HG03432 (cell line): Measurements from ENCODE around the gene BMP7.

Experiments
- ATAC-seq: cut with Tn5 transposase; IDR thresholded peaks from one replicate; pipeline ENCODE4 v1.9.1; 2021; ENCODE audit warnings: mild to moderate bottlenecking, moderate library complexity; ENCODE audit not compliant: unreplicated experiment

Gene BMP7

GRCh38 chr20:57214948-57215347 lies 51.5 kb downstream of the BMP7 start:
- ATAC-seq: no peak

- no peak for ATAC-seq
Observed at GRCh38 chr20:57214427-57214826, 52.0 kb downstream of the BMP7 start.

GRCh38 chr20:57213924-57214323 lies 52.5 kb downstream of the BMP7 start:
- ATAC-seq: no peak

- no peak for ATAC-seq
Observed at GRCh38 chr20:57213291-57213690, 53.1 kb downstream of the BMP7 start.

- no peak for ATAC-seq
Observed at GRCh38 chr20:57212534-57213276, 53.7 kb downstream of the BMP7 start.

- no peak for ATAC-seq
Observed at GRCh38 chr20:57211908-57212533, 54.4 kb downstream of the BMP7 start.

GRCh38 chr20:57211406-57211805 lies 55.0 kb downstream of the BMP7 start:
- no peak for ATAC-seq

GRCh38 chr20:57210911-57211280 lies 55.5 kb downstream of the BMP7 start:
- ATAC-seq: no peak

- ATAC-seq: no peak
Observed at GRCh38 chr20:57210054-57210910, 56.2 kb downstream of the BMP7 start.

GRCh38 chr20:57209413-57209812 lies 57.0 kb downstream of the BMP7 start:
- ATAC-seq: no peak

GRCh38 chr20:57208198-57208597 lies 58.2 kb downstream of the BMP7 start:
- ATAC-seq: no peak

- no peak for ATAC-seq
Observed at GRCh38 chr20:57207251-57207650, 59.2 kb downstream of the BMP7 start.

- ATAC-seq: no peak
Observed at GRCh38 chr20:57205606-57206219, 60.7 kb downstream of the BMP7 start.

- no peak for ATAC-seq
Observed at GRCh38 chr20:57203986-57204385, 62.5 kb downstream of the BMP7 start.

- ATAC-seq: no peak
Observed at GRCh38 chr20:57203204-57203603, 63.2 kb downstream of the BMP7 start.

- ATAC-seq: no peak
Observed at GRCh38 chr20:57202309-57202708, 64.1 kb downstream of the BMP7 start.

- ATAC-seq: no peak
Observed at GRCh38 chr20:57200882-57201695, 65.4 kb downstream of the BMP7 start.

GRCh38 chr20:57199656-57200405 lies 66.6 kb downstream of the BMP7 start:
- no peak for ATAC-seq

- ATAC-seq: no peak
Observed at GRCh38 chr20:57198132-57199072, 68.0 kb downstream of the BMP7 start.
